ENCODE data around the gene ANKS6. TPM values are rescaled to one million over a fixed set of nuclear protein-coding genes. Genes with fewer than 3 reads are reported as not detected.

Gene ANKS6
- total and polyA plus RNA-seq, 2 of the 8 experiments (the other 6 are each of a cell fraction or from before 2014, with no cell fraction given): 34.1 to 56.3 TPM

DNA sequence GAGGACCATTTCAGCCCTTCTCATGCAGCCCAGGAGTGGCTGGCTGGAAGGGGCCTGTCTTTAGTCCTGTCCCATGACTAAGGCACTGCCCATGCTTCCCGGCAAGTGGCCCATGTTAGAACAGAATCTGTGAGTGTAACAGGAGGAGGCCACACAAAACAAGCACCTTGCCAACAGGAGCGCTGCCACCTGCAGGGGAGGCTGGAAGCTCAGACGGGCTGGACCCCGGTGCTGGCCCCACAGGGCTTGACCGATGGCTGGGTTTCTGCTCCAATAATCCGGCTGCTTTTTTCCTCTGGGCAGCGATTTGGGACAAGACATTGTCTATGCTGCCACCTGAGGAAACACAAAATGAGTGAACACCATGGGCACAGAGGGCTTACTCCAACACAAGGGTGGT, 28.4 kb downstream of the ANKS6 start:
- Histone ChIP-seq H4K5ac (ENCODE audit: insufficient read length, low read depth, low read length) (no peak overlapping the region), H4K8ac (ENCODE audit: extremely low read depth, insufficient read depth, low read length) (no peak overlapping the region), H3K14ac (ENCODE audit: insufficient read length) (no peak overlapping the region), H4K91ac (replicated peaks; ENCODE audit: insufficient read length, low read length) (no peak overlapping the region), H3K56ac (replicated peaks; ENCODE audit: insufficient read length, low read depth, low read length) (no peak overlapping the region), H3K27ac (ENCODE audit: low read depth, low read length) (no peak overlapping the region), H2AFZ (ENCODE audit: low read length) (no peak overlapping the region), H3K4me3 (ENCODE audit: extremely low read depth in 1 of 4, insufficient read depth in 2 of 4, low read depth in 3 of 4, low read length in 4 of 4) (no peak overlapping the region), H4K20me1 (replicated peaks in 1 of 2; ENCODE audit: control insufficient read depth in 1 of 2, insufficient read depth in 2 of 2, low read length in 2 of 2) (peaks cover 0 to 9% of the 10 kb centered on the region in 2 experiments), H3K4ac (replicated peaks; ENCODE audit: insufficient read length, low read depth, low read length) (no peak overlapping the region), H2BK120ac (replicated peaks; ENCODE audit: low read depth, low read length) (no peak overlapping the region), H3K36me3 (ENCODE audit: control insufficient read depth in 2 of 4, insufficient read depth in 4 of 4, low read length in 3 of 4) (peaks cover 21 to 63% (median 41%) of the 10 kb centered on the region in 4 experiments; a peak in 7 of 8 replicates), H2BK5ac (ENCODE audit: low read depth, low read length) (no peak overlapping the region), H3K4me1 (replicated peaks in 1 of 4; ENCODE audit: control insufficient read depth in 3 of 4, insufficient read depth in 4 of 4, low read length in 3 of 4) (no peaks in the 10 kb centered on the region; a peak in 2 of 7 replicates), H3K23ac (ENCODE audit: insufficient read length) (no peak overlapping the region), H2BK15ac (ENCODE audit: low read length) (no peak overlapping the region), H3K9ac (replicated peaks in 1 of 4; ENCODE audit: extremely low read depth in 1 of 4, low read depth in 3 of 4, low read length in 3 of 4) (no peak overlapping the region), H3K18ac (ENCODE audit: extremely low read depth, low read length) (no peak overlapping the region), H3K27me3 (replicated peaks in 1 of 4; ENCODE audit: control insufficient read depth in 3 of 4, extremely low read depth in 1 of 4, insufficient read depth in 3 of 4, low read length in 3 of 4) (no peaks in the 10 kb centered on the region), H3K79me1 (ENCODE audit: low read depth, low read length) (no peaks in the 10 kb centered on the region), H2AK5ac (ENCODE audit: low read depth, low read length) (no peak overlapping the region), H2BK12ac (ENCODE audit: low read depth, low read length) (no peak overlapping the region), H3K4me2 (ENCODE audit: insufficient read depth in 1 of 2, low read depth in 2 of 2, low read length in 2 of 2) (no peak overlapping the region), H3K9me3 (ENCODE audit: insufficient read depth in 2 of 2, low read depth in 1 of 2, low read length in 1 of 2) (no peaks in the 10 kb centered on the region), H3K79me2 (ENCODE audit: control insufficient read depth in 1 of 2, insufficient read depth in 2 of 2, low read length in 2 of 2) (no peaks in the 10 kb centered on the region), H3K23me2 (ENCODE audit: low read depth, low read length) (no peaks in the 10 kb centered on the region), H2BK20ac (ENCODE audit: low read length) (no peak overlapping the region)
- POLR2A ChIA-PET (ENCODE audit: partially characterized antibody): no interaction called here
- CTCF ChIA-PET (ENCODE audit: partially characterized antibody): interaction anchor here (3.6 kb wide), 1 partner anchor 8 kb away, joined by 32 read pairs; no protein-coding TSS in a partner anchor
- FAIRE-seq (no peak), DNase-seq (ENCODE audit: low read depth in 1 of 2, low spot score in 2 of 2) (no peak)
- 89% methylated on average over 7 of the region's 7 CpGs; no CpG with 5 or more reads in 1 of the 2 experiments for WGBS, 2 experiments (ENCODE audit: extremely low coverage in 1 of 2, insufficient coverage in 1 of 2, insufficient read length in 1 of 2, insufficient replicate concordance in 2 of 2, low coverage in 1 of 2, low lambda C conversion rate in 2 of 2, missing lambda C conversion rate in 1 of 2)
- peak in 1 of 2 experiments; percentile 9; a peak in 1 of 4 replicates for TF ChIP-seq RAD21 (IDR thresholded peaks at IDR 0.05 in 1 of 2, conservative IDR thresholded peaks at IDR 0.05 in 1 of 2; ENCODE audit: low read depth in 2 of 2, low read length in 2 of 2)
- TF ChIP-seq NANOG (IDR thresholded peaks at IDR 0.05; ENCODE audit: insufficient read depth, low read depth, low read length, poor library complexity, severe bottlenecking): no peak
- no peak for TF ChIP-seq KDM1A (IDR thresholded peaks at IDR 0.05; ENCODE audit: borderline replicate concordance, low read length)
- TF ChIP-seq, protein P1, sequence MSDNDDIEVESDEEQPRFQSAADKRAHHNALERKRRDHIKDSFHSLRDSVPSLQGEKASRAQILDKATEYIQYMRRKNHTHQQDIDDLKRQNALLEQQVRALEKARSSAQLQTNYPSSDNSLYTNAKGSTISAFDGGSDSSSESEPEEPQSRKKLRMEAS (IDR thresholded peaks at IDR 0.05): no peak
- TF ChIP-seq SRF (IDR thresholded peaks at IDR 0.05; ENCODE audit: low read depth, low read length): no peak
- no peak for TF ChIP-seq GTF2F1 (IDR thresholded peaks at IDR 0.05; ENCODE audit: borderline replicate concordance, low read depth, low read length)
- TF ChIP-seq TCF12 (IDR thresholded peaks at IDR 0.05; ENCODE audit: low read depth, low read length): no peak
- no peak for TF ChIP-seq BCL11A (IDR thresholded peaks at IDR 0.05; ENCODE audit: low read depth in 2 of 2, low read length in 2 of 2)
- TF ChIP-seq, protein P2, sequence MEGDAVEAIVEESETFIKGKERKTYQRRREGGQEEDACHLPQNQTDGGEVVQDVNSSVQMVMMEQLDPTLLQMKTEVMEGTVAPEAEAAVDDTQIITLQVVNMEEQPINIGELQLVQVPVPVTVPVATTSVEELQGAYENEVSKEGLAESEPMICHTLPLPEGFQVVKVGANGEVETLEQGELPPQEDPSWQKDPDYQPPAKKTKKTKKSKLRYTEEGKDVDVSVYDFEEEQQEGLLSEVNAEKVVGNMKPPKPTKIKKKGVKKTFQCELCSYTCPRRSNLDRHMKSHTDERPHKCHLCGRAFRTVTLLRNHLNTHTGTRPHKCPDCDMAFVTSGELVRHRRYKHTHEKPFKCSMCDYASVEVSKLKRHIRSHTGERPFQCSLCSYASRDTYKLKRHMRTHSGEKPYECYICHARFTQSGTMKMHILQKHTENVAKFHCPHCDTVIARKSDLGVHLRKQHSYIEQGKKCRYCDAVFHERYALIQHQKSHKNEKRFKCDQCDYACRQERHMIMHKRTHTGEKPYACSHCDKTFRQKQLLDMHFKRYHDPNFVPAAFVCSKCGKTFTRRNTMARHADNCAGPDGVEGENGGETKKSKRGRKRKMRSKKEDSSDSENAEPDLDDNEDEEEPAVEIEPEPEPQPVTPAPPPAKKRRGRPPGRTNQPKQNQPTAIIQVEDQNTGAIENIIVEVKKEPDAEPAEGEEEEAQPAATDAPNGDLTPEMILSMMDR (IDR thresholded peaks at IDR 0.05; ENCODE audit: control extremely low read depth in 1 of 3, insufficient read depth in 1 of 3, low read depth in 1 of 3, low read length in 3 of 3): peak in 1 of 3 experiments; percentile 11; a peak in 1 of 4 replicates

Data from H1 (cell line).